ENCODE results near the gene SORBS1.

Gene SORBS1

DNA sequence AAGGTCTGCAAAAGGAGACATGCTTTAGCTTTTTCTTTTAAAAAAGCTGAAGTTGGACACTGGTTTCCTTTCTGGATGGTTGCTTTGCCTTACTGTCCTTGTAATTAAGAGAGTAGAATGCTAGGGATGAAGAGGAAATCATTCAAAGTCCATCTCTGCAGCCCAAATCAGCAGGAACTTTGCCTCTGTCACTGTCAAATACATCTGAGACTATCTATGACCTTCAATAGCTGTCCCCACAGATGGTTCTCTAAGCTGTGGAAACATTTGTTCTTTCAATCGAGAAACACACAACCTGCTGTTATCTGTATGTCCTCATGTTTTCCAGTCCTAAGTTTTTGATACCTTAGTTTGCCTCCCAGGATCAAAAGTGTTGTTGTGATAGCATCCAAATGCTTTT, 117.5 kb downstream of the SORBS1 start:
- in situ Hi-C loops (cut with HindIII; ENCODE audit: low sequenced_read_pairs), result no loop called here

DNA sequence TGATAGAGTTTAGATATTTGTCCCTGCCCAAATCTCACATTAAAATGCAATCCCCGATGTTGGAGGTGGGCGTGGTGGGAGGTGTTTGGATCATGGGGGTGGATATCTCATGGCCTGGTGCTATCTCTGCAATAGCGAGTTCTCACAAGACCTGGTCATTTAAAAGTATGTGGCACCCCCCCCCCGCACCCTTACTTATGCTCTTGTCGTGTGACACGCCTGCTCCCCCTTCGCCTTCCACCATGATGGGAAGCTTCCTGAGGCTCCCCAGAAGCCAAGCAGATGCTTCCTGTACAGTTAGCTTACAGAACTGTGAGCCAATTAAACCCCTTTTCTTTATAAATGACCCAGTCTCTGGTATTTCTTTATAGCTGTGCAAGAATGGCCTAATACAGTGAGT, 118.8 kb downstream of the SORBS1 start:
- in situ Hi-C loops (cut with HindIII; ENCODE audit: low sequenced_read_pairs), result no loop called here

DNA sequence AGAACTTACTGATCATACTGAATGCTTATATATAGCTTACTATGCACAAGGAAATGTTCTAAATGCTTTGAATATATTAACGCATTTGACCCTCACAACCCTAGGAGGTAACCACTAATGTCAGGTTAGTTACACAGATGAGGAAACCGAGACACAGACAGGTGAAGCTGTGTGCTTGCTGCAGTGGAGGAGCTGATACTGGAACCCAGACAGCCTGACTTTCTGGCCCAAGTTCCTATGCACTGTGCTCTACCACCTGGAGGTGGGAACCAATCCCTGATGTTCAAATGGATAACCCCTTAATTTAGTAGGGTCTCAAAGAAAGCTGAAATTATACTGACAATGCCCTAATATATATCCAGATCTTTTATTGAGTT, 119.6 kb downstream of the SORBS1 start:
- in situ Hi-C loops (cut with HindIII; ENCODE audit: low sequenced_read_pairs), result no loop called here

DNA sequence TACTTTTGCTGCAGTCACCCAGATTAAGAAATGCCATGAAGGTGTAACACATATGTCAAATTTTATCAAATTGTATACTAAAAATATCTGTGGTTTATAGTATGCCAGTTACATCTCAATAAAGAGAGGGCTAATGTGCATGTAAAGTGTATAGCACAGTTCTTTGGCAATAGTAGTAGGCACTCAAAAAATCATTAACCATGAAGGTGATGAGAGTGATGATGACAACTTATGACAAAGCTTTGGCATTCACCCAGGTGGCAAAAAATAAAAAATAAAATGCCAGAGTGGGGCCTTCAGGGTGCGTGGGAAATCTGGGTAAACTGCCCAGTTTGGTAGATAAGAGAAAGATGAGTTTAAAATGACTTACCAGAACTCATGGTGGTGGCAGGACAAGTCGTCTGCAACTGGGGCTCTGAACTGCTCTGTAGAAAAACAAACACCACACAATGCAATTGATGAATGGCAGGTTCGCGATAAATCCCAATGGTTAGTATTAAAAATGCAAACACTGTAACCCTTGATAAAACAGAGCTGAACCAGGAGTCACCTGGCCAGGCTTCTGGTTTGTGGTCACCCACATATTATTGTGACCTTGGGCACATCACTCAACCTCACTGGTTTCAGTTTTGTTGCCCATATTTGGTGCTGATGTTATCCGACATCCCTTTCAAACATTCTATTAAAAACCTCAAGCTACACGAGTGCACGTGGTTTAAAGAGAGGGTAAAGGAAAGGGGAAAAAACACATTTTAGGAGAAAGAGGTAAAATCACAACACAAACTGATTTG, 120.2 kb downstream of the SORBS1 start:
- in situ Hi-C loops (cut with HindIII; ENCODE audit: low sequenced_read_pairs), result no loop called here

DNA sequence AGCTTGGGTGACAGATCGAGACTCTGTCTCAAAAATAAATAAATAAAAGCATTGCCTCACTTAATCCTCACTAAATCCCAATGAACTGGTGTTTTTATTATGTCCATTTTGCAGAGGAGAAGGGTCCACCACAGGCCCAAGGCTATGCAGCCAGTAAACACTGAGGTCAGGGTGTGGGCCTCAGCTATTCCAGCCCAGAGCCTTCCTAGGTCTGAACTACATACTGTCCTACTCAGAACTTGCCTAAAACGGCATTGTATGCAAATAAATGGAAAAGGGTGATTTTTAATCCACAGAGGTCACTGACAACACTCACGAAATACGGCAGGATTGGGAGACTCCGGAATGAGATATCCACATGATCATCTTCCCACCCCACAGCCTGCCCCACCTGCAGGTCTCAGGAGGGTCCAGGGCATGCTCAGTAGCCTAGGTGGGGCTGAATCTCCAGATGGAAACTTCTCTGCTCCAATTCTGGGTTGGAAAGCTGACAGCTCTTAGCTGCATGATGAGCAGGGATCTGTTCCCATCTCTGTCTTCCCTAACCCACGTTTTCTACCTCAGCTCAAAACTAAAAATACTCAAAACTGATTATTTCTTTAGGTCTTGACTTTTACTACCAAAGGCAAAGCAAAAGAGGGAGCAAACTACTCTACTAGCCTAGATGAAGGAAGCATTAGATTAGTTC, 121.0 kb downstream of the SORBS1 start:
- in situ Hi-C loops (cut with HindIII; ENCODE audit: low sequenced_read_pairs), result no loop called here

DNA sequence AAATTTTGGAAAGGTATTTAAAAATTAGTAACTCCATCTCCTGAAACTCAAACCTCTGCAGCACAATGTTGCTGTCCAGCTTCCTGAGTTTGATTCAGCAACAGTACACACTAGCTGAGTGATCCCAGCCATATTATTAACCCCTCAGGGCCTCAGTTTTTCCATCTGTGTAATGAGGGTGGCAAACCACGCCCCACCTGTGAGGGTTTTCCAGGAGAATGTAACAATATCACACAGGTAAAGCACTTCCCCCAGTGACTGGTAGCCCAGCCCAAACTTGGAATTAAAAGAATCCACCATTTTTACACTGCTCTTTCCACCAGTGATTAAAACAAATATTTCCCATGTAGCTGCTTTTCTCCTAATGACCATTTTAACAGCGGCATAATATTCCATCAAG, 122.4 kb downstream of the SORBS1 start:
- in situ Hi-C loops (cut with HindIII; ENCODE audit: low sequenced_read_pairs), result no loop called here

DNA sequence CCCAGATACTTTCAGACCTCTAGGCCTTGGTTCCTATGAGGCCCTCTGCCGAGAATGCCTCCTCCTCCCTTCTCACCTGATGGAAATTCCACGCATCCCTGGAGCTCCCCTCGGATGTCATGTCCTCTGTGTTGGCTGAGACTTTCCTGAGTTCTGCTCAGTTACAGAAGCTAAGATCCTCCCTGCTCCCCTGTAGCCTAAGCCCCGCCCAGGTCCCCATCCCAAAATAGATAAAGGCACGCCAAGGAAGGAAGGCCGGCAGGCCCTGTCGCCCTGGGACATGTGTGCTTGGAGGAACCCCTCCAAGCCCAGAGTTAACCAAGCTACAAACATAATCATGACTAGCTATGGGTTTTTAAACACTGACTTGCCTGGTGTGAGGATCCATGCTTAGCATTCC, 123.5 kb downstream of the SORBS1 start:
- in situ Hi-C loops (cut with HindIII; ENCODE audit: low sequenced_read_pairs), result no loop called here

DNA sequence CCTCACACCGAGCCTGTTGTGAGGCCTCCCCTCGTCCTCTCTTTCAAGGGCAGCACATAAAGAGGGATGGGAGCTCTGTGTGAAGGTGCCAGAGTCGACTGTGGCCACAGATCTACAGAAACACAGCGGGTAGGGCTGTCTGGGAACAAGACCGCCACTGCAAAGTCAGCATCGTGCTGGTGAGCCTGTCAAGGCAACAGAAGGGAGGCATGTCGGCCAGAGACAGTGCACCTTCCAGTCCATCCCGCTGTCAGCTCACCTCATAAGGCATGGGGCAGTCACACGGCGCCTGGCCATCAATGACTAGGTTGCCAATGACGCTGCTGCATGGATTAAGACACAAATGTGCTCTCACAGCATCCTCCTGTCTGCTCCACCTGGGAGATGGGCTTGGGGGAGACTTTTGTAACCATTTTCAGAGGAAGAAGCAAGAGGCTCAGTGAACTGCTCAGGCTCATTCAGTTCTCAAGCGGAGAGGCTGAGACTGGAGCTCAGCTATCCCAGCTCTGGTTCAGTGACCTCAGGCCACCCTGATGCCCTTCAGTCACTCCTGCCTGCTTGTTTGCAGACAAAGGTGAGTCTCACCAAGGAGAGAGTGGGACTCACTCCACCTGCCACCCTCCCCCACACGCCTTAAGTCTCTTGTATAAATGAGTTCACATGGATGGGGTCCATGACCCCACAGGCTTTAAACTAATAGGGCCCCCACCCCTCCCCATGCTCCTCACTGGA, 125.5 kb downstream of the SORBS1 start:
- in situ Hi-C loops (cut with HindIII; ENCODE audit: low sequenced_read_pairs), result no loop called here

DNA sequence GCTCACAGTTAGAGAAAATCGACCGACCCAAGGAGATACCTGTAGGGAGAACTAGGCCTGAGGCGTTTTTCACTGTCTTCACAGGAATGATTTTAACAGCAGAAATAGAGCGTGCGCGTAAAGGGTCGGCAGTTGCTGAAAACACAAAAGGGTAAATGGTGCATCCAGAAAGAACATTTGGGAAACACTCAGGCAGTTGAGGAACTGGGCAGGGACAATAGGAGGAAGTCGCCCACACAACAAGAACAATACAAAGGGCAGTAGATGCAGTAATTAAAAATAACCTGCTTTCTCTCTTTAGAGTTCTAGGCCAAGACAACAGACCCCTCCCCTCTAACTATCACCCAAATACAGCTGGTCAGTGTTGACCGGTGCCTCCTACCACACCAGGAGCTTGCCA, 126.6 kb downstream of the SORBS1 start:
- in situ Hi-C loops (cut with HindIII; ENCODE audit: low sequenced_read_pairs), result no loop called here

DNA sequence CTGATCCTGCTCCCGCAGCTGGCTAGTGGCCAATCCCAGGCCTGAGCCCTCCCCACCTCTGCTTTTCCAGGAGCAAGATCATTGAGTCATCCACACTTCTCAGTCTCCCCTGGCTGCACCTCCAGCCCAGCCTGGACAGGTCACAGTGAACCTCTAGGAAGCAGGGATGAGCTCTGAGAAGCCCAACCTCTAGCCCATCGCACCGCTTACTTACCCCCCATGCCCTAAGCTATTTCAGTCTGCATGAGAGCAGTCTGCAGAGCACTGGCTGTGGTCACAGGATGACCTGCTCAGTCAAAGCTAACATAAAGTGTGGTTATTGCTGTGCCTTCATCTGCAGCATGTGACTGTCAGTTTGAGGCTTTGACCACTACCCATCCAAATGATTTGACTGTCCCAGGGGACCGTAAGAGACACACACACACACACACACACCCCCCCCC, 129.2 kb downstream of the SORBS1 start:
- in situ Hi-C loops (cut with HindIII; ENCODE audit: low sequenced_read_pairs), result no loop called here

DNA sequence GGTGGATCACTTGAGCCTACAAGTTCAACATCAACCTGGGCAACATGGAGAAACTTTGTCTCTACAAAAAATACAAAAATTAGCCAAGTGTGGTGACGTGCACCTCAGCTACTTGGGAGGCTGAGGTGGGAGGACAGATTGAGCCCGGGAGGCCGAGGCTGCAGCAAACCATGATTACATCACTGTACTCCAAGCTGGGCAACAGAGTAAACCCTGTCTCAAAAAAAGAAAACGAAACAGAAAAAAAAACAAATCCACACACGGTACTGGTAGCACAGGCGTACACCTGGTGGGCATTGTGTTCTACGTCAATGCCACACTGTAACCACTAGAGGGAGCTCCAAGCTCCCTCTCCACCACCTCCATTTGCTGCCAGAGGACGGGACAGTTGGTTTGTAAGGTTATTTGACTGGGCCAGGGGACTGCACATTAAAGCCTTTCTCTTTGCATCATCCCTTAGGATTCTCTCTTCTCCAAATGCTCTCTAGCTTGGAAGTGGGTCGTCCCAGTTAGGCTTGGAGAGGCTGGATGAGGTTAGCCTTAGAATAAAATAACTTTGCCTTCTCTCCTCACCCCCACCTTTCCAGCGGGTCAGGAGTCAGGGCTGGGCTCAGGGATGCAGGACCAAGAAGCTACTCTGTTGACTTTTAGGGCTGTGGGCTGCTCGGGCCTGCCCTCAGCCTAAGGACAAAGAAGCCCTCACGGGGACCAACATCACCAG, 130.8 kb downstream of the SORBS1 start:
- in situ Hi-C loops (cut with HindIII; ENCODE audit: low sequenced_read_pairs), result no loop called here

DNA sequence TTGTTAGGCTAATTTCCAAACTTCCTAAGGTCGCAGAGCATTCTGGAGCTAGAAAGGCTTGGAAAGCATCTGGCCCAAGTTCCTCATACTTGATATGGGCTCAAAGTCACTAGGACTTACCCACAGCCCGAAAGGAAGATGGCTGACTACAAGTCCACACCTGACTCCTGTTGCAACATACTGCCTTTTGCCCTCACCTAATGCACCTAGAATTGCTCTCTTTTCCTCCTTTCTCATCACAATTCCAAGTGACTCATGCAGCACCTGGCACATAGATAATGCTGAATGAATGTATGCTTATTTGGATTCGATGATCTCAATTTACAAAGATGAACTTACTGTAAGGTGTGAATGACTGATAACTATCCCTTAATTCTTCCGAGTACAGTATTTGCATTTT, 131.5 kb downstream of the SORBS1 start:
- in situ Hi-C loops (cut with HindIII; ENCODE audit: low sequenced_read_pairs), result no loop called here

DNA sequence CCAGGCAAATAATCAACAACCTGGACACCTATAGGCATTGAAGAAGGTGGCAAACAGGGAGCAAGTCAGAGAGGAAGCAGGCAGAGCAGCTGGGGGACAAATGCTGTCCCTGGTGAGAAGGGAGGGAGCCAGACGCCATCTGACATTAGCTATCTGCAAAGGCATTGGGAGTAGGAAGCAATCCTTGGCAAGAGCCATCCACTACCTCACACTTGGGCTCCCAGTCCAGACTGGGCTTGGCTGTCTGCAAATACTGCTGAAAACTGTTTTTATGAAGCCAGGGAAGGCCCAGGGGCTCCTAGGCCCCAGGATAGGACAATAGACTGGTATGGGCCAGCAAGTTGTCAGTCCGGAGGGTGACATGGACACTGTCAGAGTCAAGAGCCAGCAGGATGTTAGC, 132.5 kb downstream of the SORBS1 start:
- in situ Hi-C loops (cut with HindIII; ENCODE audit: low sequenced_read_pairs), result no loop called here

DNA sequence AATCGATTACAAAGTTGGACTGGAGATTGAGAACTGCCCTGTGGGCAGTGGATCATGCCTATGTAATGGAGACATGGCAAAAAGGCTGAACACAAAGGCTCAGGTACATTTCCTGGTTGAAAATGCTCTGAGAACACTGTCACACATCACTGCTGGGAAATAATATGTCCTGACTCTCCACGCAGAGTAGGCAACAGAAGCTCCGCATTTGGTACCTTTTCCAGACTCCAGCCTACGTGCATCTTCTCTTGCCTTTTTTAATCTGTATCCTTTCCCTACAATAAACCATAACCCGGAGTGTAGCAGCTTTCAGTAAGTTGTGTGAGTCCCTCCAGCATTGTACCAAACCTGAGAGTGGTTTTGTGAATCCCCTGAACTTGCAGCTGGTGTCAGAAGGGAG, 134.7 kb downstream of the SORBS1 start:
- in situ Hi-C loops (cut with HindIII; ENCODE audit: low sequenced_read_pairs), result no loop called here

DNA sequence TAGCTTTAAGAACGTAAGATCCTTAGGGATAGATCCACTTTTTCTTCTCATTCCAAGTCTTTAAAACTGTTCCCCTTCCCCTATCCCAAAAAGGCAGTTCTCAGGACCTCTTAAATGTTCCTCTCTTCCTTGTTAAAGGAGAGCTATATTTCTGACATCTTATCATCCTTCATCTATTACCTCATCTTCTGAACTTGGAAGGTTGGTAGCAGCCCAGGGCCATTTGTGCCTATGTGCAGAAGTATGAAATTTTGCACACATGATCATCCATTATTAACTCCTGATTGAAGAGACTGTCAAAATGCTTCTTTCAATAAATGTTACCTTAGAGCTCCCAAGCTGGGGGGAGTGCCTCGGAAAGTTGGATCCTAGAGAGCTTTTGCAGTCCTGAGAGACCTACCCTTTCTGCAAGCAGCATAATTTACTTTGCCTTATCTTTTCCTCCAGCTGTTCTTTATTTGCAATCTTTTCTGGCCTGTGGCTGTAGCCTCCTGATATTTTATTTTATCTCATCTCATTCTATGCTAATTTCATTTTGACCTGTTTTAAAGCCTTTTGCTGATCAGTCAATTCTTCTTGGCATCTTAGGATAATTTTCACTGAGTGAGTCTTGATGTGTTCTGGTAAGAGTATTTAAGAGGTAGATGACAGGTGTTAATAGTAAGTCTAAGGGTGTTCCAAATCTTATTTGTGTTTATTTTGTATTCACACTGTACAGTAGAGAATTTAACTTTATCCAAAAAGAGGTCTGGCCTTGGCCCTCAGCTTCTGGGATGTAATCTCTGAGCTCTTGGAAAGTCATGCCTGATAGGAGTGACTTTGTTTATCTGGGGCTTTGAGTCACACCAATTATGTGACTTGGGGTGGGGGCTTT, 135.3 kb downstream of the SORBS1 start:
- in situ Hi-C loops (cut with HindIII; ENCODE audit: low sequenced_read_pairs), result no loop called here

DNA sequence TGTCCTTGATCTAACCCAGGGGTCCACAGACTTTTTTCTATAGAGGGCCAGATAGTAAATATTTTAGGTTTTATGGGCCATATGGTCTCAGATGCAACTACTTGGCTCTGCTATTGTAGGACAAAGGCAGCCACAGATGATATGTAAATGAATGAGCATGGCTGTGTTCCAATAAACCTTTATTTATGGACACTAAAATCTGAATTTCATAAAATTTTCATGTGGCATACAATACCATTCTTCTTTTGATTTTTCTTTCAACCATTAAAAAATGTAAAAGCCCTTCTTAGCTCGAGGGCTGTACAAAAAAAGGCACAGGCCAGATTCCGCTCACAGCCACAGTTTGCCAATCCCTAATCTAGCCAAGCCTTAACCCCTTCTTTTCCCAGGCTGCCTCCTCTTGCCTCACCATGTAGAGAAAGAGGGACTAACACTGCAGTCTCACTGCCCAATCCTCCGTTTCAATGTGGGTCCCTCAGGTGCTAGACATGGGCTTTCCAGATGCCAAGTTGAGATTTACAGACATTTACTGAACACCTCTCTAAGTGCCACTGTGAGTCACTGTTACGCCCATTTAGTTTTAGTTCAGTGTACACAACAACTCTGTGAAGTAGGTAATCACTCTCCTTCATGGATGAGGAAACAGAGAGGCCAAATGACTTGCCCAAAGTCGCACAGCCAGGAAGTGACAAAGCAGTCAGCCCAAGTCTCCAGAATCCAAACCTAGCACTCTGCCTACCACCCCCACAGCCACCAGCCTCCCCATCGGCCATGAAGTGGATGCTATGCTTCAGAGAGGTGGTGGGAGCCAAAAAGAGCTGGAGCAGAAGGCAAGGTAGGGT, 137.8 kb downstream of the SORBS1 start:
- in situ Hi-C loops (cut with HindIII; ENCODE audit: low sequenced_read_pairs), result loop anchor here (25.0 kb wide), 1 partner anchor 164 kb away; no protein-coding TSS in a partner anchor

DNA sequence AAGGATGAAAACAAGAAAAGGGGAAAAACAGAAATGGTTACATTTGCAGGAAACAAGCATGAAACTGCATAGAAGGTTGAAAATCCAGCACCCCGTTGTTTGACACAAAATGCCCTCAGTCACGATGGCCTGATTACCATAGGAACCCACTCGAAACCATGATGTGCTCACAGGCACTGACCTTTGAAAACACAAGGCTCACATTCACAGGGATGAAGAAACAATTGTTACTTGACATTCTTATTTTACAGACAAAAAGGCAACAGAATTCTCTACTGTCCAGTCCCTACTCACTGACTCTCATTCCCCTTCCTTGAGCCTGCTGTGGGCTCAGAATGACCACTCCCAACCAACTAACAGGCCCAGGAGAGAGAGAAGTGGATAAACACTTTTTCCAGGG, 138.9 kb downstream of the SORBS1 start:
- in situ Hi-C loops (cut with HindIII; ENCODE audit: low sequenced_read_pairs), result loop anchor here (25.0 kb wide), 1 partner anchor 165 kb away; no protein-coding TSS in a partner anchor

DNA sequence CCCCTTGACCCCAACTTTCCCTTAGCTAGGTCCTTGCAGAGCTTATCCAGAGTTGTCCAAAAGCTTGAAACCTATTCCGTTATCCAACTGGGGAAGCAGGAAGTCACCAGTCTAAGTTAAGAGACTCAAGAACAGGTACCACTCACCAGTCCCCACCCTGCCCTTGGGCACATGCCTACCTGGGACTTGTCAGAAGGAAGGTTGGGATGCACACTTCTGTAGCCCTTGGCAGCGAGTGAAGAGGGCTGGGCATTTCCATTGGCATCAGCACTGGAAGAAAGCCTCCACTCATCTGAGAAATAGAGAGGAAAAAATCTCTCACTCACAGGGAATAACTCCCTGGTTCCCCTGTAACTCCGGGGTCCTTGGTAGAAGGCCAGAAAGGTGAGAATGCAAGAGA, 139.4 kb downstream of the SORBS1 start:
- in situ Hi-C loops (cut with HindIII; ENCODE audit: low sequenced_read_pairs), result loop anchor here (25.0 kb wide), 1 partner anchor 166 kb away; no protein-coding TSS in a partner anchor

DNA sequence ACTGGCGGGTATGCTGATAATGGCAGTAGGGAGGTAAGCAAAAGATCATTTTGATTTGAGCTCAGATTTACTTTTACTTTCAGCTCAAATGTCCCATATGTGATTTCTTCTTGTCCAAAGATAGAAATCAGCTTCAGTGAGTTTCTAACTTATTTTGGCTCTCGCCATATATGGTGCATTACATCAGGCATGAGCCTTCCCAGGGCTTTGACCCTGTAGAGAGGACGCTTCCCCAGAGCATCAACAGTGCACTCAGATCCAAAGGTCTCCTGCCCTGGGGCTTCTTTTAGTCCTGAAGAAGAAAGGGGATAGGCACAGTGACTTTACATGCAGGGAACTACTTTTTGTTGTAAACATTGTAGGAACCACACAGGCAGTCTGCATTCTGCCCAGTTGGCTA, 141.8 kb downstream of the SORBS1 start:
- in situ Hi-C loops (cut with HindIII; ENCODE audit: low sequenced_read_pairs), result loop anchor here (5.0 to 25.0 kb wide), 2 partner anchors 67 to 168 kb away; no protein-coding TSS in a partner anchor
